Right lobe of liver (tissue), 4 donors: ENCODE measurements around the gene TRIM3.

Experiments used
- CTCF ChIP-seq, 4 donors: fragments of 200-600 bp in 3 of 4; fragments of 450-650 bp in 1 of 4; IDR thresholded peaks; one replicate each; pipeline versions ENCODE4 v1.5.1 to v1.8.0; 2016 to 2022; ENCODE audit warnings: antibody characterized with exemption in 4 of 4, mild to moderate bottlenecking in 2 of 4
- POLR2A ChIP-seq: fragments of 450-650 bp; IDR thresholded peaks from one replicate; pipeline ENCODE4 v1.6.1; 2017; ENCODE audit warnings: antibody characterized with exemption, mild to moderate bottlenecking
- donor health status: DM: no; HTN: no; CAD: no.
- donor health status: DM: no; HTN: no; CAD: no.
- donor health status: DM: no; HTN: yes; CAD: no.

GRCh38 chr11:6485661-6486060 is 11.9 kb upstream of the TRIM3 start:
- TF ChIP-seq CTCF (IDR thresholded peaks at IDR 0.05) = no peak
- no peak for TF ChIP-seq POLR2A
